HCT116 (cell line): ENCODE measurements around the gene KRTAP19-8. TPM values are rescaled to one million over a fixed set of nuclear protein-coding genes. Genes with fewer than 3 reads are reported as not detected.

Source experiments
- ATAC-seq: fragments of 200-7000 bp; cut with Tn5 transposase; 2 replicates; pipeline ENCODE4 v1.9.1; 2020; ENCODE audit warnings: mild to moderate bottlenecking, moderate library complexity
- BruUV-seq: library from RNA; stranded (reverse); fragments of 400-500 nt; replicated peaks from 2 replicates; lab custom pipeline; 2021; lab: Mats Ljungman, UMichigan
- CTCF ChIA-PET: fragments of 300-600 bp; sonication (Branson Sonifier 250); formaldehyde crosslinking; loops from one replicate; lab custom pipeline; 2021; ENCODE audit warnings: antibody characterized with exemption; lab: Charles Lee
- POLR2A ChIA-PET: fragments of 300-600, 350-600 bp; sonication (Branson Sonifier 250); formaldehyde crosslinking; loops from one replicate; lab custom pipeline; 2021; ENCODE audit warnings: antibody characterized with exemption; lab: Charles Lee
- RAD21 ChIA-PET, 2 experiments: fragments of 300-600 bp; sonication (Branson Sonifier 250); formaldehyde crosslinking; loops; one replicate each; lab custom pipeline; 2023; ENCODE audit warnings: low total read pairs in 2 of 2; ENCODE audit not compliant: uncharacterized antibody in 2 of 2, unreplicated experiment in 2 of 2, low non-redundant PET in 1 of 2; lab: Charles Lee
- DNase-seq: peaks from one replicate; pipeline ENCODE4 v3.0.0-alpha.2; 2010; ENCODE audit warnings: low read depth, low spot score
- H2AFZ ChIP-seq: fragments of 200-600 bp; shearing (Covaris generic), sonication (generic); 2 replicates; pipeline ENCODE4 v1.6.1; 2017; ENCODE audit warnings: low read depth, mixed run types, mixed read lengths, antibody characterized with exemption, low read length; ENCODE audit not compliant: poor library complexity, severe bottlenecking
- H3K27ac ChIP-seq: 2 replicates; pipeline ENCODE4 v1.5.1; 2012; ENCODE audit warnings: low read depth, low read length
- H3K27me3 ChIP-seq: fragments of 200-600 bp; sonication (generic); 2 replicates; pipeline ENCODE4 v1.6.1; 2016; ENCODE audit warnings: mixed run types, low read length, mixed read lengths; ENCODE audit not compliant: insufficient read depth
- H3K36me3 ChIP-seq, 2 experiments: fragments of 200-500 bp in 1 of 2; fragments of 200-600 bp in 1 of 2; sonication (Bioruptor generic) in 1 of 2; sonication (generic) in 1 of 2; 2 replicates each; pipeline versions ENCODE4 v1.5.1 to v1.6.1; 2014 to 2016; ENCODE audit warnings: low read length in 2 of 2, inconsistent platforms in 1 of 2, mixed read lengths in 1 of 2, mixed run types in 1 of 2; ENCODE audit not compliant: insufficient read depth in 2 of 2, control insufficient read depth in 1 of 2
- H3K4me1 ChIP-seq, 2 experiments: fragments of 200-600 bp in 1 of 2; sonication (generic) in 1 of 2; 2 replicates each; pipeline versions ENCODE4 v1.5.1 to v1.6.1; 2012 to 2017; ENCODE audit warnings: low read length in 2 of 2, inconsistent platforms in 1 of 2, mild to moderate bottlenecking in 1 of 2, mixed read lengths in 1 of 2, mixed run types in 1 of 2, moderate library complexity in 1 of 2; ENCODE audit not compliant: insufficient read depth in 2 of 2, control insufficient read depth in 1 of 2
- H3K4me2 ChIP-seq: fragments of 200-600 bp; sonication (generic); 2 replicates; pipeline ENCODE4 v1.6.1; 2017; ENCODE audit warnings: mixed run types, low read length, mixed read lengths
- H3K4me3 ChIP-seq, 2 experiments: fragments of 200-600 bp in 1 of 2; sonication (generic) in 1 of 2; replicated peaks in 1 of 2; 2 replicates each; pipeline ENCODE4 v1.5.1; 2011 to 2016; ENCODE audit warnings: low read length in 2 of 2, control low read depth in 1 of 2, low read depth in 1 of 2, mild to moderate bottlenecking in 1 of 2, mixed read lengths in 1 of 2, mixed run types in 1 of 2
- H3K79me2 ChIP-seq: fragments of 200-600 bp; sonication (generic); 2 replicates; pipeline ENCODE4 v1.6.1; 2017; ENCODE audit warnings: mild to moderate bottlenecking, mixed run types, low read length, moderate library complexity, mixed read lengths; ENCODE audit not compliant: insufficient read depth
- H3K9ac ChIP-seq: fragments of 200-600 bp; sonication (generic); 2 replicates; pipeline ENCODE4 v1.6.1; 2016; ENCODE audit warnings: low read length, mixed read lengths
- H3K9me2 ChIP-seq: fragments of 200-600 bp; sonication (generic), shearing (Covaris generic); 2 replicates; pipeline ENCODE4 v1.6.1; 2017; ENCODE audit warnings: mixed run types, mild to moderate bottlenecking, moderate library complexity; ENCODE audit not compliant: insufficient read depth
- H3K9me3 ChIP-seq, 2 experiments: fragments of 200-500 bp in 1 of 2; fragments of 200-600 bp in 1 of 2; sonication (Bioruptor generic) in 1 of 2; sonication (generic) in 1 of 2; 2 replicates each; pipeline ENCODE4 v1.6.1; 2014 to 2017; ENCODE audit warnings: low read length in 2 of 2, mixed read lengths in 2 of 2, inconsistent platforms in 1 of 2, low read depth in 1 of 2, mild to moderate bottlenecking in 1 of 2, mixed run types in 1 of 2, moderate library complexity in 1 of 2; ENCODE audit not compliant: control insufficient read depth in 1 of 2, insufficient read depth in 1 of 2
- H4K20me1 ChIP-seq: fragments of 200-600 bp; sonication (generic), shearing (Covaris generic); 2 replicates; pipeline ENCODE4 v1.6.1; 2017; ENCODE audit warnings: mixed run types, mild to moderate bottlenecking, moderate library complexity; ENCODE audit not compliant: insufficient read depth
- CBX3 ChIP-seq: IDR thresholded peaks from 2 replicates; pipeline ENCODE4 v1.6.1; 2012; ENCODE audit warnings: low read depth
- CEBPB ChIP-seq: IDR thresholded peaks from 2 replicates; pipeline ENCODE4 v1.6.1; 2012; ENCODE audit warnings: low read depth
- EGR1 ChIP-seq: IDR thresholded peaks from 2 replicates; pipeline ENCODE4 v1.6.1; 2012; ENCODE audit warnings: low read depth
- ELF1 ChIP-seq: IDR thresholded peaks from 2 replicates; pipeline ENCODE4 v1.6.1; 2012; ENCODE audit warnings: low read depth, borderline replicate concordance
- FOSL1 ChIP-seq: IDR thresholded peaks from 2 replicates; pipeline ENCODE4 v1.6.1; 2012; ENCODE audit warnings: low read depth
- JUND ChIP-seq: IDR thresholded peaks from 2 replicates; pipeline ENCODE4 v1.6.1; 2012
- POLR2A ChIP-seq: IDR thresholded peaks from 2 replicates; pipeline ENCODE4 v1.7.0; 2011; ENCODE audit warnings: borderline replicate concordance; ENCODE audit not compliant: insufficient read depth, insufficient read length; ENCODE audit errors: extremely low read depth
- RAD21 ChIP-seq: IDR thresholded peaks from 2 replicates; pipeline ENCODE4 v1.6.1; 2012; ENCODE audit warnings: low read depth, mild to moderate bottlenecking
- SIN3A ChIP-seq: IDR thresholded peaks from 2 replicates; pipeline ENCODE4 v1.6.1; 2012; ENCODE audit warnings: low read depth
- SP1 ChIP-seq: IDR thresholded peaks from 2 replicates; pipeline ENCODE4 v1.6.1; 2012; ENCODE audit warnings: low read depth
- SRF ChIP-seq: IDR thresholded peaks from 2 replicates; pipeline ENCODE4 v1.6.1; 2012; ENCODE audit warnings: low read depth
- TCF7L2 ChIP-seq: IDR thresholded peaks from 2 replicates; pipeline ENCODE4 v1.7.0; 2011; ENCODE audit warnings: borderline replicate concordance, inconsistent platforms; ENCODE audit not compliant: insufficient read depth, insufficient read length; ENCODE audit errors: extremely low read depth
- YY1 ChIP-seq: IDR thresholded peaks from 2 replicates; pipeline ENCODE4 v1.6.1; 2011; ENCODE audit warnings: low read length, low read depth, moderate library complexity, mild to moderate bottlenecking; ENCODE audit not compliant: insufficient replicate concordance; ENCODE audit errors: extremely low read depth
- ZFX ChIP-seq: fragments of 450-650 bp; IDR thresholded peaks from 2 replicates; pipeline ENCODE4 v1.6.1; 2017
- ZNF274 ChIP-seq: fragments of 200-500 bp; sonication (Bioruptor generic); IDR thresholded peaks from 2 replicates; pipeline ENCODE4 v1.6.1; 2014; ENCODE audit warnings: mild to moderate bottlenecking, low read depth, low read length, inconsistent platforms
- intact Hi-C: fragments of 100-400 bp; cut with micrococcal nuclease; formaldehyde crosslinking; loops from 2 replicates; pipeline ENCODE4 v1.10.0; 2022
- total RNA-seq: library from RNA; stranded (reverse); gene quantifications from one replicate; pipeline ENCODE4 v1.2.1, GENCODE V29; 2021; ENCODE audit not compliant: unreplicated experiment
- TF ChIP-seq, protein P1 (sequence below): IDR thresholded peaks from 2 replicates; pipeline ENCODE4 v1.6.1; 2012; ENCODE audit warnings: low read depth
- TF ChIP-seq, protein P2 (sequence below): IDR thresholded peaks from 2 replicates; pipeline ENCODE4 v1.6.1; 2012
- TF ChIP-seq, protein P3 (sequence below): IDR thresholded peaks from 2 replicates; pipeline ENCODE4 v1.6.1; 2011; ENCODE audit warnings: mild to moderate bottlenecking, low read length, moderate library complexity; ENCODE audit not compliant: insufficient replicate concordance; ENCODE audit errors: extremely low read depth

KRTAP19-8 gene
- total RNA-seq, 1 experiment from 2014 or later = not detected

DNA sequence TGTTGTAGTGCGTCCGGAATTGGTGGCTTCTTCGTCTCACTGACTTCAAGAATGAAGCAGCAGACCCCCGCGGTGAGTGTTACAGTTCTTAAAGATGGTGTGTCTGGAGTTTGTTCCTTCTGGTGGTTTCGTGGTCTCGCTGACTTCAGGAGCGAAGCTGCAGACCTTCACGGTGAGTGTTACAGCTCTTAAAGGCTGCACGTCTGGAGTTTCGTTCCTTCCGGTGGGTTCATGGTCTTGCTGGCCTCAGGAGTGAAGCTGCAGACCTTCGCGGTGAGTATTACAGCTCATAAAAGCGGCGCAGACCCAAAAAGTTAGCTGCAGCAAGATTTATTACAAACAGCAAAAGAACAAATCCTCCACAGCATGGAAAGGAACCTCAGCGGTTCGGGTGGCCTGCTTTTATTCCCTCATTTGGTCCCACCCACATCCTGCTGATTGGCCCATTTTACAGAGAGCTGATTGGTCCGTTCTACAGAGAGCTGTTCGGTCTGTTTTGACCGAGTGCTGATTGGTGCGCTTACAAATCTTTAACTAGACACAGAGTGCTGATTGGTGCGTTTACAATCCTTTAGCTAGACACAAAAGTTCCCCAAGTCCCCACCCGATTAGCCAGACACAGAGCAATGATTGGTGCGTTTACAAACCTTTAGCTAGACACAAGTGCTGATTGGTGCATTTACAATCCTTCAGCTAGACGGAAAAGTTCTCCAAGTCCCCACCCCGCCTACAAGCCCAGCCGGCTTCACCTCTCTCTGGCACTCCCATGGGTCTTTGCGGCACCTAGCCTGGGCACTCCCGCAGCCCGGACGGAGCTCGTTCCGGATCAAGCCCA is 49.6 kb upstream of the KRTAP19-8 start:
- no TSS peak for BruUV-seq
- H3K4me2 ChIP-seq = no peak overlapping the region
- H3K27ac ChIP-seq = no peak overlapping the region

More for the DNA sequence above, 49.6 kb upstream of the KRTAP19-8 start:
- no peaks in the 10 kb centered on the region for H3K9me3 ChIP-seq
- no peak overlapping the region for H3K9ac ChIP-seq
- H3K79me2 ChIP-seq = no peaks in the 10 kb centered on the region
- no peaks in the 10 kb centered on the region for H4K20me1 ChIP-seq
- DNase-seq = no peak
- ATAC-seq = no peak
- no peak overlapping the region for H2AFZ ChIP-seq
- H3K9me2 ChIP-seq = no peaks in the 10 kb centered on the region
- CTCF ChIA-PET = no interaction called here
- POLR2A ChIA-PET = no interaction called here
- H3K27me3 ChIP-seq = no peaks in the 10 kb centered on the region
- TF ChIP-seq SIN3A (no peak), JUND (no peak), FOSL1 (no peak), ELF1 (no peak), POLR2A (no peak), RAD21 (no peak), SRF (no peak), YY1 (no peak), ZNF274 (no peak), ZFX (no peak), CBX3 (no peak), TCF7L2 (no peak), CEBPB (no peak), SP1 (no peak), EGR1 (no peak)
- TF ChIP-seq, protein P1, sequence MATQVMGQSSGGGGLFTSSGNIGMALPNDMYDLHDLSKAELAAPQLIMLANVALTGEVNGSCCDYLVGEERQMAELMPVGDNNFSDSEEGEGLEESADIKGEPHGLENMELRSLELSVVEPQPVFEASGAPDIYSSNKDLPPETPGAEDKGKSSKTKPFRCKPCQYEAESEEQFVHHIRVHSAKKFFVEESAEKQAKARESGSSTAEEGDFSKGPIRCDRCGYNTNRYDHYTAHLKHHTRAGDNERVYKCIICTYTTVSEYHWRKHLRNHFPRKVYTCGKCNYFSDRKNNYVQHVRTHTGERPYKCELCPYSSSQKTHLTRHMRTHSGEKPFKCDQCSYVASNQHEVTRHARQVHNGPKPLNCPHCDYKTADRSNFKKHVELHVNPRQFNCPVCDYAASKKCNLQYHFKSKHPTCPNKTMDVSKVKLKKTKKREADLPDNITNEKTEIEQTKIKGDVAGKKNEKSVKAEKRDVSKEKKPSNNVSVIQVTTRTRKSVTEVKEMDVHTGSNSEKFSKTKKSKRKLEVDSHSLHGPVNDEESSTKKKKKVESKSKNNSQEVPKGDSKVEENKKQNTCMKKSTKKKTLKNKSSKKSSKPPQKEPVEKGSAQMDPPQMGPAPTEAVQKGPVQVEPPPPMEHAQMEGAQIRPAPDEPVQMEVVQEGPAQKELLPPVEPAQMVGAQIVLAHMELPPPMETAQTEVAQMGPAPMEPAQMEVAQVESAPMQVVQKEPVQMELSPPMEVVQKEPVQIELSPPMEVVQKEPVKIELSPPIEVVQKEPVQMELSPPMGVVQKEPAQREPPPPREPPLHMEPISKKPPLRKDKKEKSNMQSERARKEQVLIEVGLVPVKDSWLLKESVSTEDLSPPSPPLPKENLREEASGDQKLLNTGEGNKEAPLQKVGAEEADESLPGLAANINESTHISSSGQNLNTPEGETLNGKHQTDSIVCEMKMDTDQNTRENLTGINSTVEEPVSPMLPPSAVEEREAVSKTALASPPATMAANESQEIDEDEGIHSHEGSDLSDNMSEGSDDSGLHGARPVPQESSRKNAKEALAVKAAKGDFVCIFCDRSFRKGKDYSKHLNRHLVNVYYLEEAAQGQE = no peak
- TF ChIP-seq, protein P2, sequence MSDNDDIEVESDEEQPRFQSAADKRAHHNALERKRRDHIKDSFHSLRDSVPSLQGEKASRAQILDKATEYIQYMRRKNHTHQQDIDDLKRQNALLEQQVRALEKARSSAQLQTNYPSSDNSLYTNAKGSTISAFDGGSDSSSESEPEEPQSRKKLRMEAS = no peak
- TF ChIP-seq, protein P3, sequence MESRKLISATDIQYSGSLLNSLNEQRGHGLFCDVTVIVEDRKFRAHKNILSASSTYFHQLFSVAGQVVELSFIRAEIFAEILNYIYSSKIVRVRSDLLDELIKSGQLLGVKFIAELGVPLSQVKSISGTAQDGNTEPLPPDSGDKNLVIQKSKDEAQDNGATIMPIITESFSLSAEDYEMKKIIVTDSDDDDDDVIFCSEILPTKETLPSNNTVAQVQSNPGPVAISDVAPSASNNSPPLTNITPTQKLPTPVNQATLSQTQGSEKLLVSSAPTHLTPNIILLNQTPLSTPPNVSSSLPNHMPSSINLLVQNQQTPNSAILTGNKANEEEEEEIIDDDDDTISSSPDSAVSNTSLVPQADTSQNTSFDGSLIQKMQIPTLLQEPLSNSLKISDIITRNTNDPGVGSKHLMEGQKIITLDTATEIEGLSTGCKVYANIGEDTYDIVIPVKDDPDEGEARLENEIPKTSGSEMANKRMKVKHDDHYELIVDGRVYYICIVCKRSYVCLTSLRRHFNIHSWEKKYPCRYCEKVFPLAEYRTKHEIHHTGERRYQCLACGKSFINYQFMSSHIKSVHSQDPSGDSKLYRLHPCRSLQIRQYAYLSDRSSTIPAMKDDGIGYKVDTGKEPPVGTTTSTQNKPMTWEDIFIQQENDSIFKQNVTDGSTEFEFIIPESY = no peak
- no peaks in the 10 kb centered on the region for H3K4me1 ChIP-seq
- intact Hi-C loops = loop anchor here (5.0 to 10.0 kb wide), 3 partner anchors 1713 to 2001 kb away; no protein-coding TSS in a partner anchor
- H3K4me3 ChIP-seq = no peak overlapping the region
- RAD21 ChIA-PET = no interaction called here
- H3K36me3 ChIP-seq = no peaks in the 10 kb centered on the region
